ENCODE data around the gene RASD2.

DNA sequence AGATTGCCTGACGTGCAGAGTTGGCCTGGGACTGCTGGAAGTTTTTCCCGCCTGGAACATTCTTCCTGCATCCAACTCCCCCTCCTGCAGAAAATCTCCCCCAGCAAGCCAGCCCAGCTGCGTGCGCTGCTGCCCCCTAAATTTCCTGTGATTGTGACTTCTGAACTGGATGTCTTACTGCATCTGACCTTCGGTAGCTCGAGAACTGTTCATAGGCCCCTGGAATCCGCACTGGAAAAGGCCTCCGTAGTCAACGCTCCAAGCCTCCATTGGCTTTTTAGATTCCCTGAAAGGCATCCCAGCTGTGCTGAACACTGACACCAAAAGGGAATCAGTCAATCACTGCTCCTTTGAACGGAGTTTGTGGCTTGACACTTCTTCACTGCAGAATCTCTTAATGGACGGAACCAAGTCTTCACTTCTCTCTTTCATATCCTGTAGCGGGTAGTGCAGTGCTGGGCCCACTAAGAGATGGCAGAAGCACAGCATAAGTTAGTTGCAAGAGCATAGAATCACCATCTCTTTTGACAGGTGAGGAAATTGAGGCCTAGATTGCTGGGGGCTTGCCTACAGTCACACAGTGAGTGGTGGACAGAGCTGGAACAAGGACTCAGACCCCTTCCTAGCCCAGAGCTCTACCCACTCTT lies 14.2 kb upstream of the RASD2 start:
- TF ChIP-seq, protein P1, sequence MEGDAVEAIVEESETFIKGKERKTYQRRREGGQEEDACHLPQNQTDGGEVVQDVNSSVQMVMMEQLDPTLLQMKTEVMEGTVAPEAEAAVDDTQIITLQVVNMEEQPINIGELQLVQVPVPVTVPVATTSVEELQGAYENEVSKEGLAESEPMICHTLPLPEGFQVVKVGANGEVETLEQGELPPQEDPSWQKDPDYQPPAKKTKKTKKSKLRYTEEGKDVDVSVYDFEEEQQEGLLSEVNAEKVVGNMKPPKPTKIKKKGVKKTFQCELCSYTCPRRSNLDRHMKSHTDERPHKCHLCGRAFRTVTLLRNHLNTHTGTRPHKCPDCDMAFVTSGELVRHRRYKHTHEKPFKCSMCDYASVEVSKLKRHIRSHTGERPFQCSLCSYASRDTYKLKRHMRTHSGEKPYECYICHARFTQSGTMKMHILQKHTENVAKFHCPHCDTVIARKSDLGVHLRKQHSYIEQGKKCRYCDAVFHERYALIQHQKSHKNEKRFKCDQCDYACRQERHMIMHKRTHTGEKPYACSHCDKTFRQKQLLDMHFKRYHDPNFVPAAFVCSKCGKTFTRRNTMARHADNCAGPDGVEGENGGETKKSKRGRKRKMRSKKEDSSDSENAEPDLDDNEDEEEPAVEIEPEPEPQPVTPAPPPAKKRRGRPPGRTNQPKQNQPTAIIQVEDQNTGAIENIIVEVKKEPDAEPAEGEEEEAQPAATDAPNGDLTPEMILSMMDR (conservative IDR thresholded peaks at IDR 0.05 in 1 of 2, IDR thresholded peaks at IDR 0.05 in 1 of 2; ENCODE audit: extremely low read depth in 1 of 2, insufficient read depth in 1 of 2, low read depth in 1 of 2, low read length in 2 of 2) = no peak
- no peak for TF ChIP-seq EZH2 (IDR thresholded peaks at IDR 0.05; ENCODE audit: borderline replicate concordance, low read length)
